ENCODE measurements around the gene GNAQ. TPM values are rescaled to one million over a fixed set of nuclear protein-coding genes. Genes with fewer than 3 reads are reported as not detected.

GNAQ gene
- total RNA-seq, 1 donor from 2014 or later: 64.9 TPM

DNA sequence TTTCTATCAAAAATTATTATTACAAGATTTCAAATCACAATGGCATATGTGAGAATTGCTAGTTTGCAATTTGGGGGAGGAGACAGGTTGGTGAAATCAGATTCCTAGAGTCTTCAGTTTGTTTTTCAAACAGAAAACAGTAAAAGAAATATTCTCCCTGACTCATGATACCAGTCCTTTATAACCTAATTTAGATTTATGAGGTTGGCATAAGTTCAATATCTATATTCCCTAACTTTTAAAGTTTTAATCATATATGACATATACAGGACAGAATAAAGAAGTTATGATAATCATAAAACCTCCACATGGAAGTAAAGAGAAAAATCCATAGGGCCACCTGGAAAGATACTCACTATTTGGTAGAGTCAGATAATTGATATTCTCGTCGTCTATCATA is 216.4 kb downstream of the GNAQ start:
- H3K9me3 Mint-ChIP-seq (ENCODE audit: low read depth): no peaks in the 10 kb centered on the region
- peaks cover 2% of the 10 kb centered on the region for H3K36me3 Mint-ChIP-seq (ENCODE audit: insufficient read depth)
- no peaks in the 10 kb centered on the region for H3K27me3 Mint-ChIP-seq
- no peak overlapping the region for H3K27ac Mint-ChIP-seq
- TF ChIP-seq, protein P1, sequence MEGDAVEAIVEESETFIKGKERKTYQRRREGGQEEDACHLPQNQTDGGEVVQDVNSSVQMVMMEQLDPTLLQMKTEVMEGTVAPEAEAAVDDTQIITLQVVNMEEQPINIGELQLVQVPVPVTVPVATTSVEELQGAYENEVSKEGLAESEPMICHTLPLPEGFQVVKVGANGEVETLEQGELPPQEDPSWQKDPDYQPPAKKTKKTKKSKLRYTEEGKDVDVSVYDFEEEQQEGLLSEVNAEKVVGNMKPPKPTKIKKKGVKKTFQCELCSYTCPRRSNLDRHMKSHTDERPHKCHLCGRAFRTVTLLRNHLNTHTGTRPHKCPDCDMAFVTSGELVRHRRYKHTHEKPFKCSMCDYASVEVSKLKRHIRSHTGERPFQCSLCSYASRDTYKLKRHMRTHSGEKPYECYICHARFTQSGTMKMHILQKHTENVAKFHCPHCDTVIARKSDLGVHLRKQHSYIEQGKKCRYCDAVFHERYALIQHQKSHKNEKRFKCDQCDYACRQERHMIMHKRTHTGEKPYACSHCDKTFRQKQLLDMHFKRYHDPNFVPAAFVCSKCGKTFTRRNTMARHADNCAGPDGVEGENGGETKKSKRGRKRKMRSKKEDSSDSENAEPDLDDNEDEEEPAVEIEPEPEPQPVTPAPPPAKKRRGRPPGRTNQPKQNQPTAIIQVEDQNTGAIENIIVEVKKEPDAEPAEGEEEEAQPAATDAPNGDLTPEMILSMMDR (IDR thresholded peaks at IDR 0.05; ENCODE audit: unreplicated experiment): no peak
- H3K4me1 Mint-ChIP-seq (ENCODE audit: low read depth): peaks cover 16% of the 10 kb centered on the region
- H3K4me3 Mint-ChIP-seq (ENCODE audit: low read depth): no peak overlapping the region
- DNase-seq (ENCODE audit: low spot score, unreplicated experiment): no peak

DNA sequence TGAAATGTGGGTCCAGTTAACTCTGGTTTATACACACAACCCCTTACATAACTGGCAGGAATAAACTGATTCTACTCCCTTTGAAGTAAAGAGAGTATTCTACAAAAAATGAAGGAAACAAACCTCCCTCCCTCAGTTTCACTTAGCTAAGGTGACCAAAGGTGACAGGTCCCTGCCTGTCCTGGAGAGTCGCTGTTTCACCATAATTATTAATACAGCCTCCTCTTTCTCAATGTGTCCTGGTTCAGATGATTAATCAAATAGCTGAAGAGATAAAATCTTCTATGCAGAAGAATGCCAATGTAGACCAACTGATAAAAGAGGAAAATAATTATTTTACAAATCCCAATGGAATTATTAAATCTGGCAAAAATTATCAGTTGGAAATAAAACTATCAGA is 219.8 kb downstream of the GNAQ start:
- Mint-ChIP-seq H3K4me1 (ENCODE audit: low read depth) (peaks cover 31% of the 10 kb centered on the region), H3K4me3 (ENCODE audit: low read depth) (no peak overlapping the region), H3K36me3 (ENCODE audit: insufficient read depth) (peaks cover 6% of the 10 kb centered on the region), H3K27ac (no peak overlapping the region), H3K27me3 (no peaks in the 10 kb centered on the region), H3K9me3 (ENCODE audit: low read depth) (no peaks in the 10 kb centered on the region)
- DNase-seq (ENCODE audit: low spot score, unreplicated experiment): no peak
- TF ChIP-seq, protein P1 (IDR thresholded peaks at IDR 0.05; ENCODE audit: unreplicated experiment): no peak

DNA sequence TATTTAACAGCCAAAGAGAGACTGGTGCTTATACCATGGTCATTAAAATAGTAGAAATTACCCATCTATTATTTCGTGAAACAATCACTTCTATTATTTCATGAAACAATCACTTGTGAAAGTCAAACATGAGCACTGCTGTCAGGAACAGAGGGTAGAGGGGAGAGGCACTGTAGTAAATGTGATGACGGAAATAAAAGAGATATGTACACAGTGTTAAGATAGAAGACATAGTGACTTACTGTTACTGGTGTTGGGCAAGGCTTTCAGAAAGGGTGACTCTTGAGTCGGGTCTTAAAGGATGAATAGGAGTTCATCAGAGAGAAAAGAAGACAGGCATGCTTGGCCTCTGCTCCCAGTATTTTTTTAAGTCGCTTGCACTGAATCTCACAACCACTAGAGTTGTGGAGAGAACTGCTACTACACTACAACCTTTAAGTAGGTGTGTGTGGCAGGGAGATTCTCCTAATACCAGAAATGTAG is 220.9 kb downstream of the GNAQ start:
- no peak overlapping the region for H3K4me3 Mint-ChIP-seq (ENCODE audit: low read depth)
- H3K9me3 Mint-ChIP-seq (ENCODE audit: low read depth): no peaks in the 10 kb centered on the region
- H3K27me3 Mint-ChIP-seq: no peaks in the 10 kb centered on the region
- peaks cover 34% of the 10 kb centered on the region for H3K4me1 Mint-ChIP-seq (ENCODE audit: low read depth)
- no peak overlapping the region for H3K27ac Mint-ChIP-seq
- TF ChIP-seq, protein P1 (IDR thresholded peaks at IDR 0.05; ENCODE audit: unreplicated experiment): no peak
- DNase-seq (ENCODE audit: low spot score, unreplicated experiment): no peak
- peaks cover 10% of the 10 kb centered on the region for H3K36me3 Mint-ChIP-seq (ENCODE audit: insufficient read depth)

DNA sequence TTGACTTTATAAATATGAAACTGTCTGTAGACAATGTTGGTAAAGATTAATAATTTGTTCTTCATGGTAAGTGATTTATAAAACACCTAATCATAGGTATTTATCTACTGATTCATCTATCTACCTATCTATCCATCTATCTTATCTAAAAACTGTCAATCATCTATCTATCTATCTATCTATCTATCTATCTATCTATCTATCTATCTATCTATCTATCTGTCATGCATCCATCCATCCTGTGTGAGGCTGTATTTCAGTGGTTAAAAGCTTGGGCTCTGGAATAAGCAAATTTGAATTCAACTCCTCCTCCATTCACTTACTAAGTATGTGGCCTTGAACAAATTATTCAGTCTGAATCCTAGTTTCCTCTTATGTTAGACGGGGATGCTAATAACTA is 221.6 kb downstream of the GNAQ start:
- H3K4me1 Mint-ChIP-seq (ENCODE audit: low read depth): peaks cover 32% of the 10 kb centered on the region
- no peaks in the 10 kb centered on the region for H3K27me3 Mint-ChIP-seq

DNA sequence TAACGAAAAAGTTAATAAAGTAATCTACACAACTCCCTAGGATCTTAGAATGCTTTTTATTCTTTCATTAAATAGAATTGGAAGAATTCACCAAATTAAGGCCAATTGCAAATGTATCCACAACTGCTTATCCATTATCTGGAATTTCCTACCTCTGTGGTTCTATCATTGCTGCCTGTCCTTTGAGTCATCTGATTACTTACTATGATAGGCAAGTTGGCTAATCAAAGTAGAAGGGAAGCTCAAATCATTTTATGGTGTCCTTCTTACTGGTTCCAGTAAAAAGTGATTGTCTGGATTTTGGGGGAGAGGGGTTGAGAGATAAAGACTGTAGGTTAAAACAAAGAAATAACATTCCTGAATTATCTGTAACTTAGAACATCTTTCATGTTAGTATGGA is 222.1 kb downstream of the GNAQ start:
- Mint-ChIP-seq H3K4me1 (ENCODE audit: low read depth) (peaks cover 32% of the 10 kb centered on the region), H3K27me3 (no peaks in the 10 kb centered on the region), H3K4me3 (ENCODE audit: low read depth) (no peak overlapping the region), H3K27ac (no peak overlapping the region), H3K36me3 (ENCODE audit: insufficient read depth) (peaks cover 10% of the 10 kb centered on the region), H3K9me3 (ENCODE audit: low read depth) (no peaks in the 10 kb centered on the region)
- TF ChIP-seq, protein P1 (IDR thresholded peaks at IDR 0.05; ENCODE audit: unreplicated experiment): no peak
- DNase-seq (ENCODE audit: low spot score, unreplicated experiment): no peak

More for the DNA sequence above, 221.6 kb downstream of the GNAQ start:
- no peaks in the 10 kb centered on the region for H3K9me3 Mint-ChIP-seq (ENCODE audit: low read depth)
- DNase-seq (ENCODE audit: low spot score, unreplicated experiment): no peak
- peaks cover 10% of the 10 kb centered on the region for H3K36me3 Mint-ChIP-seq (ENCODE audit: insufficient read depth)
- no peak overlapping the region for H3K4me3 Mint-ChIP-seq (ENCODE audit: low read depth)
- H3K27ac Mint-ChIP-seq: no peak overlapping the region
- TF ChIP-seq, protein P1 (IDR thresholded peaks at IDR 0.05; ENCODE audit: unreplicated experiment): no peak

Measured in progenitor cell of endocrine pancreas (in vitro differentiated cells).